RPMI8226 (cell line): Measurements from ENCODE around the gene SEC14L1.
"Not testable (repeated sequence)": the region's sequence is repeated elsewhere in the genome, so short reads cannot be mapped to it uniquely, and the experiment has no call there.

ENCODE experiments used
- DNase-seq: peaks from one replicate; pipeline ENCODE4 v3.0.0-alpha.2; 2015

SEC14L1 gene

GRCh38 chr17:77142689-77143088 lies 1.9 kb downstream of the SEC14L1 start:
- DNase-seq, result peak; percentile 32

- DNase-seq, result no peak
These were observed 2.5 kb downstream of the SEC14L1 start for GRCh38 chr17:77143306-77143705.

GRCh38 chr17:77144227-77144626 lies 3.5 kb downstream of the SEC14L1 start:
- DNase-seq, result peak; percentile 81

GRCh38 chr17:77145224-77145611 lies 4.4 kb downstream of the SEC14L1 start:
- DNase-seq, result peak; percentile 52

GRCh38 chr17:77145612-77146245 lies 5.0 kb downstream of the SEC14L1 start:
- DNase-seq, result peak; percentile 93

- peak; percentile 30 for DNase-seq
These were observed 5.5 kb downstream of the SEC14L1 start for GRCh38 chr17:77146246-77146632.

GRCh38 chr17:77146882-77147281 lies 6.1 kb downstream of the SEC14L1 start:
- DNase-seq, result peak; percentile 78

GRCh38 chr17:77147357-77147801 lies 6.6 kb downstream of the SEC14L1 start:
- peak; percentile 65 for DNase-seq

GRCh38 chr17:77148077-77148939 lies 7.5 kb downstream of the SEC14L1 start:
- no peak for DNase-seq

- DNase-seq, result no peak
These were observed 8.3 kb downstream of the SEC14L1 start for GRCh38 chr17:77148940-77149510.

- no peak for DNase-seq
These were observed 9.4 kb downstream of the SEC14L1 start for GRCh38 chr17:77150196-77150595.

GRCh38 chr17:77151186-77151585 lies 10.4 kb downstream of the SEC14L1 start:
- no peak for DNase-seq

GRCh38 chr17:77152056-77152455 lies 11.3 kb downstream of the SEC14L1 start:
- DNase-seq, result not testable (repeated sequence)

GRCh38 chr17:77153472-77153871 lies 12.7 kb downstream of the SEC14L1 start:
- DNase-seq, result no peak

- DNase-seq, result no peak
These were observed 13.3 kb downstream of the SEC14L1 start for GRCh38 chr17:77153999-77154586.

- no peak for DNase-seq
These were observed 14.4 kb downstream of the SEC14L1 start for GRCh38 chr17:77155125-77155524.

GRCh38 chr17:77157766-77158165 lies 17.0 kb downstream of the SEC14L1 start:
- DNase-seq, result not testable (repeated sequence)

GRCh38 chr17:77160091-77160874 lies 19.5 kb downstream of the SEC14L1 start:
- DNase-seq, result no peak

GRCh38 chr17:77160875-77161530 lies 20.2 kb downstream of the SEC14L1 start:
- no peak for DNase-seq

GRCh38 chr17:77161953-77162352 lies 21.2 kb downstream of the SEC14L1 start:
- DNase-seq, result no peak

GRCh38 chr17:77163001-77163400 lies 22.2 kb downstream of the SEC14L1 start:
- DNase-seq, result no peak
